BLaER1 treated with 17β-estradiol and CSF1 and Interleukin-3, amounts not matched to agents 10 nM and 100 nM (cell line): ENCODE results near the gene FCN3.
"Not testable (repeated sequence)": the region's sequence is repeated elsewhere in the genome, so short reads cannot be mapped to it uniquely, and the experiment has no call there.

Experiments used
- H3K27ac ChIP-seq, 11 experiments: shearing (Covaris generic); formaldehyde crosslinking; 2 replicates each; pipeline ENCODE4 v1.8.1; 2022
- H3K27me3 ChIP-seq, 11 experiments: shearing (Covaris generic); formaldehyde crosslinking; 2 replicates each; pipeline ENCODE4 v1.8.1; 2022
- H3K36me3 ChIP-seq, 11 experiments: shearing (Covaris generic); formaldehyde crosslinking; 2 replicates each; pipeline ENCODE4 v1.8.1; 2022
- H3K4me1 ChIP-seq, 10 experiments: shearing (Covaris generic); formaldehyde crosslinking; 2 replicates each; pipeline ENCODE4 v1.8.1; 2022
- H3K4me2 ChIP-seq, 11 experiments: shearing (Covaris generic); formaldehyde crosslinking; 2 replicates each; pipeline ENCODE4 v1.8.1; 2022
- H3K4me3 ChIP-seq, 10 experiments: shearing (Covaris generic); formaldehyde crosslinking; 2 replicates each; pipeline ENCODE4 v1.8.1; 2022
- H3K9ac ChIP-seq, 11 experiments: shearing (Covaris generic); formaldehyde crosslinking; 2 replicates each; pipeline ENCODE4 v1.8.1; 2022
- H3K9me3 ChIP-seq, 11 experiments: shearing (Covaris generic); formaldehyde crosslinking; replicated peaks in 1 of 11; 2 replicates each; pipeline ENCODE4 v1.8.1; 2022
- H4K20me1 ChIP-seq, 11 experiments: shearing (Covaris generic); formaldehyde crosslinking; 2 replicates each; pipeline ENCODE4 v1.8.1; 2022
- Cebpa-rat ChIP-seq, 11 experiments: shearing (Covaris generic); IDR thresholded peaks; 2 replicates each; pipeline ENCODE4 v1.8.1; 2022

The FCN3 gene

DNA sequence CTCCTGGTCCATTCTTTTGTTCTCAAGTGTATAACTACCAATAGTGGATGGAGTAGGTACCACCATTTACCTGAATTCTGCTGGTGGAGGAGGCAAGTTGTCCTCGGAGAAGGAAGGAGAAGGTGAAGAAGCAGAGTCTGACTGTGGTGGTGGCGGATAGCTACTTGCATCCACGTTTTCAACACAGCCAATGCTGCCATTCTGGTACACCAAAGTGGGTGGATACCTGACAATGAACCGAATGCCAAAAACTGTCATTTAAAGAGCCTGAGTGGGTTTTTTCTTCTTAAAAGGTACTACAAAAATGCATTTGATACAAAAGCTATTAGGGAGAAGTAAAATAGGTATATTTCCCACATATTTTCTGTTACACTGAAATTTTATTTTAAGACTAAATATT lies 37.9 kb upstream of the FCN3 start:
- H3K4me3 ChIP-seq = no peak overlapping the region
- H3K4me2 ChIP-seq = peak overlapping the region in 5 of 11 experiments; percentile 23 to 66 (median 39); a peak in 5 of 22 replicates
- H3K9me3 ChIP-seq = no peaks in the 10 kb centered on the region
- H4K20me1 ChIP-seq = peaks cover 26 to 92% (median 61%) of the 10 kb centered on the region in 11 experiments; a peak in 20 of 22 replicates
- no peak for TF ChIP-seq Cebpa-rat (IDR thresholded peaks at IDR 0.05)
- peaks cover 93 to 100% (median 99%) of the 10 kb centered on the region in 11 experiments for H3K36me3 ChIP-seq
- H3K27me3 ChIP-seq = no peaks in the 10 kb centered on the region
- 0 out of 22 replicates have a peak overlapping the region, but pooled peaks of 1 of the 11 experiments have one; percentile 45 for H3K9ac ChIP-seq
- no peak overlapping the region for H3K27ac ChIP-seq
- H3K4me1 ChIP-seq = peaks cover 73 to 87% (median 81%) of the 10 kb centered on the region in 10 experiments

DNA sequence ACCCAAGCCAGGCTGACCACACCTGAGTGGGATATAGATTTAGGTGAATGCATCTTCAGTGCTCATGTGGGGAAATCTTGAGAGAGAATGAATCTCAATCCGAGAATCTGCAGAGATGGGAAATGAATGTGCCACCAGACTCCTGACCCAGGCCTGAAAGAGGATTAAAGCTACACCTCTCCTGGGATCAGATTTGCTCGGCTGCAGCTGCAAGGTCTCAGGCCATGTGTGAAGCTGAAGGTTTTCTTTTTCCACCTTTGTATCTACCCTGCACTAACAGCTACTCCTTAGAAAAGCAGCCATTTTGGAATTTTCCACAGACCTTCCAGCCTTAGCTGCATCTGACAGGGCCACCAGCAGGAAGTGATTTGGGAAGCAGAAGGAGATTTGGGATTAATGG lies 36.1 kb upstream of the FCN3 start:
- peaks cover 13 to 87% (median 47%) of the 10 kb centered on the region in 11 experiments; a peak in 19 of 22 replicates for H4K20me1 ChIP-seq
- TF ChIP-seq Cebpa-rat (IDR thresholded peaks at IDR 0.05) = no peak
- H3K4me1 ChIP-seq = peaks cover 73 to 87% (median 80%) of the 10 kb centered on the region in 10 experiments
- H3K27me3 ChIP-seq = no peaks in the 10 kb centered on the region
- peaks cover 87 to 97% (median 91%) of the 10 kb centered on the region in 11 experiments for H3K36me3 ChIP-seq
- no peak overlapping the region for H3K27ac ChIP-seq
- H3K4me2 ChIP-seq = peak overlapping the region in 5 of 11 experiments; percentile 20 to 66 (median 60); a peak in 10 of 22 replicates
- no peak overlapping the region for H3K4me3 ChIP-seq
- H3K9me3 ChIP-seq = no peaks in the 10 kb centered on the region
- H3K9ac ChIP-seq = peak overlapping the region in 3 of 11 experiments; percentile 4 to 32 (median 21); a peak in 3 of 22 replicates

DNA sequence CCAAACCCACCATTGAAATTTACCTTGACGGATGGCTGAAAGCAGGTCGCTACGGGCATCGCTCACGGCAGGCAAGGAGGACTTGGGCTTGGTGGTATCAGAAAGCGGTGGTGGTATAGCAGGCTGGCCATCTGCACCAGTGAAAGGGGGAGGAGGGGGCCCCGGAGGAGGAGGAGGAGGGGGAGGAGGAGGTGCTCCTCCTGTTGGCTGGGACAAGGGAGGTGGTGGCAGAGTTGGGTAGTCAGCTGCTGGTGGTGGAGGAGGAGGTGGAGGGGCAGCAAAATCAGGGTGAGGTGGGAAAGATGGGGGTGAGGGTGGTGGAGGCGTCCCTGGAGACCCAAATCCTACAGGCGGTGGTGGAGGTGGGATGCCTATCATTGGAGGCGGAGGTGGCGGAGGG lies 35.0 kb upstream of the FCN3 start:
- Histone ChIP-seq H4K20me1 (peaks cover 12 to 86% (median 52%) of the 10 kb centered on the region in 11 experiments; a peak in 17 of 22 replicates), H3K36me3 (peaks cover 77 to 92% (median 81%) of the 10 kb centered on the region in 11 experiments), H3K9ac (no peak overlapping the region)

DNA sequence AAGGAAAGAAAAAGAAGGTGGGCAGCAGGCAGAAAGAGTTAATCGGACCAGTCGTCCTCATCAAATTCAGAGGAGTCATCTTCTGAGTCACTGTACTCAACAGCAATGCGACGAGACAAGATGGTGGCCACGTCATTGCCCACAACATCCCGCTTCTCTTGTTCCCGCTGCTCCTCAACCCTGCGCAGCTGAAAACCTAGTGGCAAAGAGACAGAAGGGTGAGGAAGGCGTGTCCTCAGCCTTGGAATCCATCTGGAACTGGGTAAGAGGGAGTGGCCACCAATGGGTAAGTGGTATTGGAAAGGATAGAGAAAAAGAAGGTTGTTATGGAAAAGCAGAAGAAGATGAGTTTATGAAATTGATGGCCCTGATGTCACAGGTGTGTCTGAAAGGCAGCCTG lies 33.5 kb upstream of the FCN3 start:
- no peak for TF ChIP-seq Cebpa-rat (IDR thresholded peaks at IDR 0.05)

More for the DNA sequence above, 35.0 kb upstream of the FCN3 start:
- Histone ChIP-seq H3K9me3 (no peaks in the 10 kb centered on the region), H3K27ac (no peak overlapping the region), H3K4me3 (no peak overlapping the region), H3K27me3 (no peaks in the 10 kb centered on the region), H3K4me1 (peaks cover 73 to 90% (median 85%) of the 10 kb centered on the region in 10 experiments), H3K4me2 (no peak overlapping the region)
- no peak for TF ChIP-seq Cebpa-rat (IDR thresholded peaks at IDR 0.05)

DNA sequence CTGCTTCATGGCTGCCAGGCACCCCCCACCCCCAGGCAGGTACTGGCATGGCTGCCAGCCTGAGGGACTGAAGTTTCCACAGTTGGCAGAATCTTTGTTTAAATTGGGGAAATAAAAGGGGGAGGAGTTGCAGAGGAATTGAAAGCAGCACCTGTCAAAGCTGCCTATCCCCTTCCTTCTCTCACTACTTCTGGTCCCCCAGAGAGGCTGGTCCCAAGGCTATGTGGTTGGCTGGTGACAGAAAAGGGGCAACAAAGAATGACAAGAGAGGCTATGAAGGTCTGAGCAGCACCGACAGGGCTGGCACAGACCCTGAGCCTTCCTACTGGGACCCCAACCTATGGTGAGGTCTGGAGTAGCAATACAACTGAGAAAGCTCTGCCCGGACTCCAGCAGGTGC lies 32.2 kb upstream of the FCN3 start:
- peaks cover 74 to 91% (median 85%) of the 10 kb centered on the region in 10 experiments for H3K4me1 ChIP-seq
- H3K36me3 ChIP-seq = peaks cover 48 to 63% (median 52%) of the 10 kb centered on the region in 11 experiments
- peak overlapping the region in 4 of 11 experiments; percentile 38 to 86 (median 54); a peak in 5 of 22 replicates for H3K27ac ChIP-seq
- H3K9ac ChIP-seq = peak overlapping the region in 7 of 11 experiments; percentile 2 to 60 (median 36); a peak in 9 of 22 replicates
- H4K20me1 ChIP-seq = peaks cover 6 to 72% (median 28%) of the 10 kb centered on the region in 11 experiments; a peak in 16 of 22 replicates
- H3K4me3 ChIP-seq = 0 out of 20 replicates have a peak overlapping the region, but pooled peaks of 1 of the 10 experiments have one; percentile 16
- H3K4me2 ChIP-seq = peak overlapping the region; percentile 54 to 92 (median 75)
- not testable (repeated sequence) for H3K27me3 ChIP-seq, H3K9me3 ChIP-seq

More for the DNA sequence above, 33.5 kb upstream of the FCN3 start:
- Histone ChIP-seq H3K36me3 (peaks cover 62 to 77% (median 65%) of the 10 kb centered on the region in 11 experiments), H4K20me1 (peaks cover 6 to 82% (median 38%) of the 10 kb centered on the region in 11 experiments; a peak in 17 of 22 replicates), H3K9me3 (no peaks in the 10 kb centered on the region), H3K27me3 (no peaks in the 10 kb centered on the region), H3K9ac (no peak overlapping the region), H3K4me3 (no peak overlapping the region), H3K27ac (no peak overlapping the region; a peak in 1 of 22 replicates), H3K4me1 (peaks cover 73 to 90% (median 85%) of the 10 kb centered on the region in 10 experiments), H3K4me2 (peak overlapping the region in 10 of 11 experiments; percentile 54 to 92 (median 74); a peak in 17 of 22 replicates)

DNA sequence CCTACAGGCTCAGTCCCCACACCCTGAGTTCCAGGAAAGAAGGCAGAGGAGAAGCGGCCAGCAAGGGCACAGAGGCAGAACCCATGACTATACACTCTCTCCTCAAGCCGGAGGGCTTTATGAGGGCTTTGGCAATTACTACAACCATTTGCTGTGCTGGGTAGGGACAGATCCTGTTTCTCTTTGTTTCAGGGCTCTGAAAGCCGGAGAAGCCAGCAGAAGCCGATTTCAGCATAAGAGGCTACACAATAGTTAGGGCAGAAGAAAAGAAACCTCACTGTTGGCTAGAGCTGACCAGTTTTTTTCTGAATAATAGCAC lies 31.7 kb upstream of the FCN3 start:
- peaks cover 75 to 91% (median 85%) of the 10 kb centered on the region in 10 experiments for H3K4me1 ChIP-seq
- H3K4me2 ChIP-seq = peak overlapping the region; percentile 74 to 93 (median 89)
- peaks cover 44 to 58% (median 47%) of the 10 kb centered on the region in 11 experiments for H3K36me3 ChIP-seq
- H3K9me3 ChIP-seq = no peaks in the 10 kb centered on the region
- peak overlapping the region in 8 of 11 experiments; percentile 7 to 60 (median 46); a peak in 12 of 22 replicates for H3K9ac ChIP-seq
- H3K27me3 ChIP-seq = no peaks in the 10 kb centered on the region
- no peak overlapping the region for H3K4me3 ChIP-seq
- peaks cover 6 to 70% (median 25%) of the 10 kb centered on the region in 11 experiments; a peak in 15 of 22 replicates for H4K20me1 ChIP-seq
- peak overlapping the region in 10 of 11 experiments; percentile 32 to 86 (median 56); a peak in 19 of 22 replicates for H3K27ac ChIP-seq
- TF ChIP-seq Cebpa-rat (IDR thresholded peaks at IDR 0.05) = no peak

DNA sequence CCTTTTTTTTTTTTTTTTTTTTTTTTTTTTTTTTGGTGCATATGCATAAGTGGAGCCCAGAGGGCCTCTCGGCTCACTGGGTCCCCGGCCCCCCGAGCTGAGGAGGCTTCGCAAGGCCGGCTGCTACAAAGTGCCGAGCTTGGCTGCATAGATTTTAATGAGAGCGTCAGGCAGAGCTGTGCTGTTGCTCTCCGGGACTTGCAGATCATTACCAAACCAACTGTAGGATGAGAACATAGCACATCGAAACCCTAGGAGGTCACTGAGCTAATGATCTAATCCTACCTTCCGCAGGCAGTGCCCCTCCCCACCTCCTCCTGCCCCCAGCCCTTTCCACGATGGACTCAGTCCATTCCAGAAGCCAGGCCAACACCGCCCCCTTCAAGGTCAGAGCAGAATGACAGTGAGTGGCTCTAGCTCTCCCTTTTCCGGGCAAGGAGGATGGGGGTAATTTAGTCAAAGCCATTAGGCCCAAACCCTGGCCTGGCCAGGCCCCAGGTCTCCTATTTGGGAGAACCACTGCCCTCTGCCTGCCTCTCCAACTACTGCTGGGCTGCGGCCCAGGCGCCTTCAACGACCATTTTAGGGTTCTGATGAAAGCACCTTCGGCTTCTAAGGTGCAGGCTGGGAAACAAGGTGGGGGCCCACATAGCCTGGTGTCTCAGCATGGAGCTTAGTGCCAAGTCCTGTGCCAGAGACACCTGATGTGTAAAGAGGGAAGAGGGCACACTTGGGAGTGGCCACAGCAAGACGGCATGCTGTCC lies 31.2 kb upstream of the FCN3 start:
- not testable (repeated sequence) for H3K9me3 ChIP-seq, H3K4me3 ChIP-seq, H3K27me3 ChIP-seq
- Histone ChIP-seq H4K20me1 (peaks cover 1 to 70% (median 22%) of the 10 kb centered on the region in 11 experiments; a peak in 15 of 22 replicates), H3K9ac (peak overlapping the region in 10 of 11 experiments; percentile 7 to 80 (median 57); a peak in 13 of 22 replicates), H3K4me2 (peak overlapping the region; percentile 74 to 93 (median 89)), H3K4me1 (peaks cover 74 to 91% (median 84%) of the 10 kb centered on the region in 10 experiments), H3K27ac (peak overlapping the region in 10 of 11 experiments; percentile 32 to 86 (median 72); a peak in 19 of 22 replicates), H3K36me3 (peaks cover 38 to 53% (median 42%) of the 10 kb centered on the region in 11 experiments)

DNA sequence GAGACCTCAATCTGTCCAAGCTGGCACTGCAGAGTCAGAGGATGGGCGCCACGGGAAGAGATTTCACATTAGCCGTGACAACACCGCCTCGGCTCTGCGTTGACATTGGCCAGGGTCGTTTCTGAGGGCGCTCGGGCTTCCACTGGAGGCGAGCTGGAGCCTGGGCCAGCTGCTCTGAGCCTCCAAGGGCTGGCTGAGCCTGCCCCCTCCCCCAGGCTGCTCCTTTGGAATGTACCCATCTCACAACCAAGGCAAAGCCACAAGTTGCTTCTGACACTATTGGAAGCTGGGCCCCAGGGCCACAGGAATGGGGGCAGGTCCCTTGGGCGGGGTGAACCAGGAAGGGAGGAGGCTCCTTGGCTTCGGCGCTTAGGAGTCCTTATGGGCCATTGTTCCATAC lies 30.4 kb upstream of the FCN3 start:
- peak overlapping the region; percentile 9 to 80 (median 61); a peak in 16 of 22 replicates for H3K9ac ChIP-seq
- no peak for TF ChIP-seq Cebpa-rat (IDR thresholded peaks at IDR 0.05)
- H3K4me2 ChIP-seq = peak overlapping the region; percentile 74 to 93 (median 89)
- no peak overlapping the region for H3K4me3 ChIP-seq
- H3K36me3 ChIP-seq = peaks cover 31 to 46% (median 35%) of the 10 kb centered on the region in 11 experiments
- H3K27me3 ChIP-seq = no peaks in the 10 kb centered on the region
- H3K9me3 ChIP-seq = no peaks in the 10 kb centered on the region
- peaks cover 74 to 90% (median 80%) of the 10 kb centered on the region in 10 experiments for H3K4me1 ChIP-seq
- peaks cover 0 to 69% (median 20%) of the 10 kb centered on the region in 11 experiments; a peak in 12 of 22 replicates for H4K20me1 ChIP-seq
- peak overlapping the region in 10 of 11 experiments; percentile 16 to 86 (median 72); a peak in 19 of 22 replicates for H3K27ac ChIP-seq
